Measurements from ENCODE around the gene IL32. TPM values are rescaled to one million over a fixed set of nuclear protein-coding genes. Genes with fewer than 3 reads are reported as not detected.

IL32 gene
- total RNA-seq, 1 donor, result 7.8 TPM

- TF ChIP-seq CTCF (IDR thresholded peaks at IDR 0.05; ENCODE audit: insufficient read depth, low read length), result no peak
- no peak overlapping the region for H3K4me3 ChIP-seq (ENCODE audit: low read depth, low read length)
- no peak for DNase-seq (ENCODE audit: low read depth)
Observed at GRCh38 chr16:3089717-3090592, 24.5 kb downstream of the IL32 start.

DNA sequence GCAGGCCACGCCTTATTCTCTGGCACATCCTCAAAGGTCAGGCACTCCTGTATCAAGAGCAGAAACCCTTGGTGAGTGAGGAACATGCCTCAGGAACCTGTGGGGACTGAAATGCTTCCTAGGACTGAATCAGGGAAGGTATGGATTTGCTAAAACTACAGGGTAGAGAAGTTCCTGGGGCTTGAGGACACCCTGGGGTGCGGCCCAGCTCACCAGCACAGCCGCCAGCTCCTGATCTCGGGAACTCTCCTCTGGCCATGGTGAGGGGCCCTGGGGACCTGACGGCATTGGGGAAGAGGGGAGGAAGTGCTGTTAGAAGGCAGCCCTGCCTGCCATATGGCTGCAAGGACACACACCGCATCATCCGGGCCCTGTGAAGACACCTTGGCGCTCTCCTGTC lies 26.1 kb downstream of the IL32 start:
- DNase-seq (ENCODE audit: low read depth), result no peak
- no peak overlapping the region for H3K4me3 ChIP-seq (ENCODE audit: low read depth, low read length)
- TF ChIP-seq CTCF (IDR thresholded peaks at IDR 0.05; ENCODE audit: insufficient read depth, low read length), result no peak

DNA sequence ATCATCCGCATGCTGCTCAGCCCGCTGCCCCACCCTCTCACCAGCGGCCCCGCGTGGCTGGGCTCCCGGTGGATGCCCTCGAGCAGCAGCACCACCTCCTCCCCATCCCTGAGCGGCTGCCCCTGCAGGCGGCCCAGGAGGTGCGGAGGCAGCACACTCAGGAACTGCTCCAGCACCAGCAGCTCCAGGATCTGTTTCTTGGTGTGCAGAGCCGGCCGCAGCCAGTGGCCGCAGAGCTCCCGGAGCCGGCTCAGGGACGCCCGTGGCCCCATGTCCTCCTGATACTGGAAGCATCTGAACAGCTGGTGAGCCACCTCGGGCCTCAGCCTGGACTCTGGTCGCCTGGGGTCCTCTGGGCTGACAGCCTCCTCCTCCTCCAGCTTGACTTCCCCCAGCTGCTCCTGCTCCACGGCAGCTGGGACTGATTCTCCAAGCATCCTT lies 27.1 kb downstream of the IL32 start:
- no peak for TF ChIP-seq CTCF (IDR thresholded peaks at IDR 0.05; ENCODE audit: insufficient read depth, low read length)
- H3K4me3 ChIP-seq (ENCODE audit: low read depth, low read length), result no peak overlapping the region
- no peak for DNase-seq (ENCODE audit: low read depth)

- peak; percentile 46 for DNase-seq (ENCODE audit: low read depth)
- no peak overlapping the region for H3K4me3 ChIP-seq (ENCODE audit: low read depth, low read length)
- peak; percentile 57 for TF ChIP-seq CTCF (IDR thresholded peaks at IDR 0.05; ENCODE audit: insufficient read depth, low read length)
Observed at GRCh38 chr16:3094289-3095027, 29.0 kb downstream of the IL32 start.

- TF ChIP-seq CTCF (IDR thresholded peaks at IDR 0.05; ENCODE audit: insufficient read depth, low read length), result peak; percentile 36
- no peak for DNase-seq (ENCODE audit: low read depth)
- no peak overlapping the region for H3K4me3 ChIP-seq (ENCODE audit: low read depth, low read length)
Observed at GRCh38 chr16:3095869-3096268, 30.4 kb downstream of the IL32 start.

DNA sequence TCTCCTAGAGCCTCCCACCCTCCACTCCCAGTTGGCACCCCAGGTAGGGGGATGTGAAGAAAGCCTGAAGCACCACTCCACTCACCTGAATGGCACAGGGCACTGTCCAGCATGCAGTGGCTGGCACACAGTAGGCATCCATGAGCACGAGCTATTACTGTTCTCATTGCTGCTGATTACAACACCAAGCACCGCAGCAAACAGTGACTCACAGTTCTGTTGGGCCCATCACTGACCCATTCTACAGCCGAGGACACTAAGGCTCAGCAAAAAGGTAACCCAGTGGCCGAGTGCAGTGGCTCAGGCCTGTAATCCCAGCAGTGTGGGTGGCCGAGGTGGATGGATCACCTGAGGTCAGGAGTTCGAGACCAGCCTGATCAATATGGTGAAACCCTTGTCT lies 30.9 kb downstream of the IL32 start:
- DNase-seq (ENCODE audit: low read depth), result no peak
- no peak overlapping the region for H3K4me3 ChIP-seq (ENCODE audit: low read depth, low read length)
- no peak for TF ChIP-seq CTCF (IDR thresholded peaks at IDR 0.05; ENCODE audit: insufficient read depth, low read length)
